NAMALWA (cell line): ENCODE results near the gene GCLM.
"Not testable (repeated sequence)": the region's sequence is repeated elsewhere in the genome, so short reads cannot be mapped to it uniquely, and the experiment has no call there.

Source experiments
- DNase-seq: peaks from one replicate; pipeline ENCODE4 v3.0.0-alpha.2; 2015; ENCODE audit warnings: low spot score

Gene GCLM

DNA sequence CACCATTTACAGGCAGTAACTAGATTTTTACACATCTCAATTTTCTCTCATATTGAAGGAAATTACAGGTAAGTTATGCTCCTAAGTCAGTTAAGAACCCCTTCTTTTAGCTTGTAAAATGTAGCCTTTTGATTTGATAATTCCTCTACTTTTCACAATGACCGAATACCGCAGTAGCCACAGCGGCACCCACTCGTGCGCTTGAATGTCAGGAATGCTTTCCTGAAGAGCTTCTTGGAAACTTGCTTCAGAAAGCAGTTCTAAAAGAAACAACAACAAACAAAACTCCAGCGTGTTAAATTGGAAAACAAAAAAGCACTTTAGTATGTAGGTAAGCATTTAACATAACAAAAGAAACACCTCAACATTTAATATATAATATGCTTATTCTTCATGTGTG lies 20.3 kb downstream of the GCLM start:
- DNase-seq, result no peak

DNA sequence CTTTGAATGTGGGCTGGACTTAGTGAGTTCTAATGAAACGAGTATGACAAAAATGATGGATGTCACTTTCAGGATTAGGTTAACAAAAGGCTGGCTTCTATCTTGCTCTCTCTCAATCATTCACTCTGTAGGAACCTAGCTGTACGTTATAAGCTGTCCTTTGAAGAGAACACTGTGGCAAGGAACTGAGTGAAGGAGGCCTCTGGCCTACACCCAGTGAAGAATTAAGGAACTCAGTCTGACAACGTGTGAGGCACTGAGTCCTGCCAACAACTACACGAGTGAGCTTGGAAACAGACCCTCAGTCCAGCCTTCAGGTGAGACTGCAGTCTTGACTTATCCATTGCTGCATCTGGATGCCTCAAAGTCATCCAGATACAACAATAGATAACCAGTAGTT lies 27.0 kb downstream of the GCLM start:
- DNase-seq, result no peak

GRCh38 chr1:93880731-93881130 lies 28.5 kb downstream of the GCLM start:
- DNase-seq, result no peak

DNA sequence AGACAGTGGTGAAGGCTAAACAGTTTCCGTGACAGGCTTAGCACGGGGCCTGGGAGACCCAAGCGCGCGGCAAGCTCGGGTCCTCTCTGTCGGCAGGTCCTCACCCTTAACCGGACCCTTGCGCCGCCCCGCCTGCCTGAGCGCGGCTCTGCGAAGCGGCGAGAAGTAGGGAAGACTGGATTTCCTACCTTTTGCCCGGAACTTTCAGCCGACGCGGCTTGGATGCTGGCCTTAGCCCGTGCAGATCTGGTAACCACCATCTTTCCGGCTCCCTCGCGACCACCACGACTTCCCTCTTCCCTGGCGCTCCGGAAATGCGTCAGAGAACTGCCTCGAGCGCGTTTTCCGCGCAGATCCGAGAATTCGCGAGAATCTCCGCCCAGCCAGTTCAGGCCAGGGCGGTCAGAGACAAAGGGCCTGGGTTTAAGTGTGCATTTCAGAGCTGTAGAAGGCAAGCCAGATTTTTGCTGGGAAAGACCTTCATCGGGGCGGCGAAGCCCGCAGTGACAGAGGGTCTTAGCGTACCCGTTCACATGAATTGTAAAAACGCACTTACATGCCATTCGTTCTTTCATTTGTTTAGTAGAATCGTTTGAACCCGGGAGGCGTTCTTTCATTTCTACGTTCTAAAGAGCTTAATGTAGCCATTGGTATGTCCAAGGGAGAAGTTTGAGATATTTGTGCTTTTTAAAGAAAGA lies 30.2 kb downstream of the GCLM start, which contains the start of gene DNTTIP2:
DNTTIP2 (minus strand) TSS at position 318 of the 698 bp plus-strand sequence; CDS start at position 260, 58 bp downstream.
- DNase-seq, result peak; percentile 96

DNA sequence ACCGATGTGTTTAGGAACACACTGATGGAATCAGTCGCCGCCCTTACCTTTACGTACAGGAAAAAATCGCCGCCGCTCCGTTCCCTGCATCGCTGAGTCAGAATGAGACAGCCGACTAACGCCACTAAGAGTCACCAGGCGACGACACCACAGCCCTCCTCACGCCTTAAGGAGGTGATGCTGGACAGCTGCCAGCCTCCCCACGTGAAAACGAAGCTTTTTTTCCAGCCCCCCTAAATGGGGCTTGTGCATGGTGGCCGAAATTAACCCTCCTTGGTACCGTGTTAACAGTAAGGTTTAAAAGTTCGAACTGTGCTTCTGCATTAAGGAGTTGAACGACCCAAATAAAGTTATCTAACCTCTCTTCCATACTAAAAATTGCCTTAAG lies 30.7 kb downstream of the GCLM start:
- DNase-seq, result peak; percentile 67

DNA sequence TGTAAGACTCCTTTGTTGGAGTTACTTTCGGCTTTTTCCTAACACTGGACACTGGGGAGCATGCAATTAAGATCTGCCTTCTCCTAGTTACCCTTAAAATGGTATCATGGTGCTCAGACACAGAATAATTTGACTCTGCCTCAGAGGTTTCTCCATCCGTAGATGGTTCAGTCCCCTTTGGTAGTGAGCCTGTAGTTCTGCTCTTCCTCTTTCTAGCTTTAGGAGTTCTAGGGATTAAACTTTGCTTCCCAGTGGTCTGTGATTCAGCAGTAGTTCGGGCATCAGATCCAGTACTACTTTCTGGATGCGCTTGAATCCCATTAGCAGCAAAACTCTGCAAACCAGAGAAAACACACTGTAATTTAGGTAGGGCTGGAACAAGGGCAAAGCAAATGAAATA lies 31.7 kb downstream of the GCLM start:
- no peak for DNase-seq

GRCh38 chr1:93876244-93876643 lies 33.0 kb downstream of the GCLM start:
- DNase-seq, result no peak

GRCh38 chr1:93874025-93874651 lies 35.1 kb downstream of the GCLM start:
- DNase-seq, result peak; percentile 57

GRCh38 chr1:93871366-93871765 lies 37.9 kb downstream of the GCLM start:
- no peak for DNase-seq

- DNase-seq, result no peak
Measured at GRCh38 chr1:93869653-93870052, 39.6 kb downstream of the GCLM start.

GRCh38 chr1:93868492-93868891 lies 40.7 kb downstream of the GCLM start:
- not testable (repeated sequence) for DNase-seq

DNA sequence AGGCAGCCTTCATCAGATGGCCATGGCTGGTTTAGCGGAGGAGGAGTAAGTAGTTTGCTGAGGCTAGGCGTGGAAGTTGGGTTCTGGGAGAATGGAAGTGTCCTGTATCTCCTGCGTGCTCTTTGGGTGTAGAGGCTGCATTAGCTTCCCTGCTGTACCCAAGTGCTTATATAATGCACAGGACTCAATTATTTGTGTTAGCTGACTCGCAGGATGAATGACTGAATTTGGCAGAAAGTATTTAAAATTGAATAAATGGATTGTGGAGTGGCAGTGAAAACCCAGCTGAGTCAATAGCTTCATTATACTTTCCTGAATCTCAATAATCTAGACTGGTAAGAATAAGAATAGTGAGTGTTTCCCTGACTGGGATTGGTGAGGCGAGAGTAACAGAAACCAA lies 44.0 kb downstream of the GCLM start:
- DNase-seq, result no peak

- DNase-seq, result no peak
Measured at GRCh38 chr1:93864175-93864574, 45.1 kb downstream of the GCLM start.

GRCh38 chr1:93857653-93858052 lies 51.6 kb downstream of the GCLM start:
- not testable (repeated sequence) for DNase-seq

DNA sequence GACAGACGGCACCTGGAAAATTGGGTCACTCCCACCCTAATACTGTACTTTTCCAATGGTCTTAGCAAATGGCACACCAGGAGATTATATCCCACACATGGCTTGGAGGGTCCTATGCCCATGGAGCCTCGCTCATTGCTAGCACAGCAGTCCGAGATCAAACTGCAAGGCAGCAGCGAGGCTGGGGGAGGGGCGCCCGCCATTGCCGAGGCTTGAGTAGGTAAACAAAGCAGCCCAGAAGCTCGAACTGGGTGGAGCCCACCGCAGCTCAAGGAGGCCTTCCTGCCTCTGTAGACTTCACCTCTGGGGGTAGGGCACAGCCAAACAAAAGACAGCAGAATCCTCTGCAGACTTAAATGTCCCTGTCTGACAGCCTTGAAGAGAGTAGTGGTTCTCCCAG lies 53.2 kb downstream of the GCLM start:
- not testable (repeated sequence) for DNase-seq

DNA sequence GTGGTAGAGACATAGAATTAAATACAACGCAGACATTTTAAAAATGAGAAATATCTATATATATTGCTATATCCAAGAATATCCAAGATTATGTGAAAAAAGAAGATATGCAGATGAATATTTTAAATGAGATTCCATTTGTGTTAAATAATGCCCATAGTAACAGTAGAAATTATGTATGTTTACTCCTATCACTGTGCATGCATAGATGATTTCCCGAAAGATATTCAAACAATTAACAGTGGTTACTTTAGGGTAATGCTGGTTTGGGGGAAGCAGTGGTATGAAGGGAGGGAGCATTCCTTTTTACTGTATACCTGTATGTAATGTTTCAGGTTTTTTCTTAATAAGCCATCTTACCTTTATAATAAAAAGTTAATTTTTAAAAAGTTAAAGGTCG lies 55.3 kb downstream of the GCLM start:
- DNase-seq, result no peak

- DNase-seq, result no peak
Measured at GRCh38 chr1:93851878-93852277, 57.4 kb downstream of the GCLM start.

DNA sequence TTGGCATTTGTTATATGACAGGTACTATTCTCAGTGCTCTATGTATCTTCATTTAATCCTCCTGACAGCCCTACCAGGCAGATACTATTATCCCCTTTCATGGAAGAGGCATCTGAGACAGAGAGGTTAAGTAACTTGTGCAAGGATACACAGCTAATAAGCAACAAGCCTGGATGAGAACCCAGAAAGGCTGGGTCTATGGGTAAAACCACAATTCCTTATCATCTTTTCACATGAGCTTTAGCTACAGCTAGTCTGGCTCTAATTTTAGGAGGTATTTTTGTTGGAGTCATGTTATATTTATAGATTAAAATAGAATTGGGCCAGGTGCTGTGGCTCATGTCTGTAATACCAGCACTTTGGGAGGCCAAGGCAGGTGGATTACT lies 57.9 kb downstream of the GCLM start:
- DNase-seq, result no peak

- DNase-seq, result peak; percentile 39
Measured at GRCh38 chr1:93850687-93851326, 58.4 kb downstream of the GCLM start.

GRCh38 chr1:93848350-93848883 lies 60.8 kb downstream of the GCLM start:
- no peak for DNase-seq

GRCh38 chr1:93847811-93848288 lies 61.4 kb downstream of the GCLM start:
- DNase-seq, result no peak

GRCh38 chr1:93846992-93847810 lies 62.0 kb downstream of the GCLM start:
- peak; percentile 95 for DNase-seq
